HuH-7.5 (cell line): ENCODE measurements around the gene TUBGCP5.
"Not testable (repeated sequence)": the region's sequence is repeated elsewhere in the genome, so short reads cannot be mapped to it uniquely, and the experiment has no call there.

Source experiments
- DNase-seq: peaks from one replicate; pipeline ENCODE4 v3.0.0; 2011; ENCODE audit warnings: low spot score

The TUBGCP5 gene

GRCh38 chr15:23039143-23039916 is at the start of gene TUBGCP5:
Gene TUBGCP5, minus strand, starts transcription at chr15:23039569. Its CDS starts 26 bp downstream, at chr15:23039543.
- peak; percentile 90 for DNase-seq

GRCh38 chr15:23083115-23083514 is 43.7 kb upstream of the TUBGCP5 start:
- no peak for DNase-seq

GRCh38 chr15:23081996-23082737 is 42.8 kb upstream of the TUBGCP5 start:
- DNase-seq, result not testable (repeated sequence)

- DNase-seq, result no peak
Measured at GRCh38 chr15:23081271-23081670, 41.9 kb upstream of the TUBGCP5 start.

- DNase-seq, result no peak
Measured at GRCh38 chr15:23079766-23080165, 40.4 kb upstream of the TUBGCP5 start.

GRCh38 chr15:23075927-23076326 is 36.6 kb upstream of the TUBGCP5 start:
- DNase-seq, result no peak

- DNase-seq, result no peak
Measured at GRCh38 chr15:23074684-23075083, 35.3 kb upstream of the TUBGCP5 start.

GRCh38 chr15:23073890-23074646 is 34.7 kb upstream of the TUBGCP5 start:
- DNase-seq, result no peak

- DNase-seq, result no peak
Measured at GRCh38 chr15:23072633-23073032, 33.3 kb upstream of the TUBGCP5 start.

GRCh38 chr15:23069496-23070166 is 30.3 kb upstream of the TUBGCP5 start:
- DNase-seq, result no peak

GRCh38 chr15:23067416-23067815 is 28.0 kb upstream of the TUBGCP5 start:
- no peak for DNase-seq

- no peak for DNase-seq
Measured at GRCh38 chr15:23065836-23066235, 26.5 kb upstream of the TUBGCP5 start.

GRCh38 chr15:23064156-23064555 is 24.8 kb upstream of the TUBGCP5 start:
- DNase-seq, result no peak

GRCh38 chr15:23057707-23058106 is 18.3 kb upstream of the TUBGCP5 start:
- no peak for DNase-seq

- no peak for DNase-seq
Measured at GRCh38 chr15:23055316-23055715, 15.9 kb upstream of the TUBGCP5 start.

- no peak for DNase-seq
Measured at GRCh38 chr15:23052522-23052921, 13.2 kb upstream of the TUBGCP5 start.

- no peak for DNase-seq
Measured at GRCh38 chr15:23050708-23051107, 11.3 kb upstream of the TUBGCP5 start.

GRCh38 chr15:23049984-23050628 is 10.7 kb upstream of the TUBGCP5 start:
- no peak for DNase-seq

- DNase-seq, result not testable (repeated sequence)
Measured at GRCh38 chr15:23048572-23049282, 9.4 kb upstream of the TUBGCP5 start.

- not testable (repeated sequence) for DNase-seq
Measured at GRCh38 chr15:23043987-23044386, 4.6 kb upstream of the TUBGCP5 start.

GRCh38 chr15:23043535-23043934 is 4.2 kb upstream of the TUBGCP5 start:
- not testable (repeated sequence) for DNase-seq
